A172 (cell line): ENCODE data around the gene FAM114A1. TPM values are rescaled to one million over a fixed set of nuclear protein-coding genes. Genes with fewer than 3 reads are reported as not detected.
"Not testable (repeated sequence)": the region's sequence is repeated elsewhere in the genome, so short reads cannot be mapped to it uniquely, and the experiment has no call there.

ENCODE experiments used
- DNase-seq: peaks from one replicate; pipeline ENCODE4 v3.0.0-alpha.2; 2015; ENCODE audit warnings: low spot score
- total RNA-seq: library from RNA; depleted of rRNA; stranded (reverse); fragments of >200 nt; shearing (Covaris generic); gene quantifications from 2 replicates; pipeline ENCODE4 v1.2.3, GENCODE V29; 2014

FAM114A1 gene
- total RNA-seq, 1 experiment from 2014 or later: 89.1 TPM

GRCh38 chr4:38931125-38931524, 63.5 kb downstream of the FAM114A1 start:
- DNase-seq: no peak

GRCh38 chr4:38935391-38936073, 67.9 kb downstream of the FAM114A1 start:
- DNase-seq: no peak

GRCh38 chr4:38939165-38939564, 71.6 kb downstream of the FAM114A1 start:
- DNase-seq: no peak

GRCh38 chr4:38940476-38940875, 72.9 kb downstream of the FAM114A1 start:
- DNase-seq: no peak

- peak; percentile 11 for DNase-seq
Observed at GRCh38 chr4:38941906-38942305, 74.3 kb downstream of the FAM114A1 start.

- no peak for DNase-seq
Observed at GRCh38 chr4:38943343-38943742, 75.7 kb downstream of the FAM114A1 start.

- no peak for DNase-seq
Observed at GRCh38 chr4:38944440-38944839, 76.8 kb downstream of the FAM114A1 start.

- DNase-seq: no peak
Observed at GRCh38 chr4:38946919-38947318, 79.3 kb downstream of the FAM114A1 start.

- peak; percentile 84 for DNase-seq
Observed at GRCh38 chr4:38948551-38948950, 80.9 kb downstream of the FAM114A1 start.

- DNase-seq: peak; percentile 76
Observed at GRCh38 chr4:38949411-38950051, 81.9 kb downstream of the FAM114A1 start.

GRCh38 chr4:38950159-38950558, 82.6 kb downstream of the FAM114A1 start:
- DNase-seq: no peak

GRCh38 chr4:38950734-38951133, 83.1 kb downstream of the FAM114A1 start:
- no peak for DNase-seq

GRCh38 chr4:38951598-38951997, 84.0 kb downstream of the FAM114A1 start:
- DNase-seq: no peak

GRCh38 chr4:38952017-38952416, 84.4 kb downstream of the FAM114A1 start:
- no peak for DNase-seq

GRCh38 chr4:38954727-38955126, 87.1 kb downstream of the FAM114A1 start:
- no peak for DNase-seq

- DNase-seq: no peak
Observed at GRCh38 chr4:38955957-38956356, 88.4 kb downstream of the FAM114A1 start.

GRCh38 chr4:38957261-38957815, 89.7 kb downstream of the FAM114A1 start:
- no peak for DNase-seq

- DNase-seq: no peak
Observed at GRCh38 chr4:38957893-38958292, 90.3 kb downstream of the FAM114A1 start.

GRCh38 chr4:38958453-38959190, 91.0 kb downstream of the FAM114A1 start:
- no peak for DNase-seq

- DNase-seq: not testable (repeated sequence)
Observed at GRCh38 chr4:38959248-38959647, 91.6 kb downstream of the FAM114A1 start.

- DNase-seq: no peak
Observed at GRCh38 chr4:38964942-38965775, 97.6 kb downstream of the FAM114A1 start.

- no peak for DNase-seq
Observed at GRCh38 chr4:38965866-38966265, 98.3 kb downstream of the FAM114A1 start.
